DND-41 (cell line): ENCODE data around the gene PNLIP.

Experiments used
- ATAC-seq: fragments of 200-7000 bp; cut with Tn5 transposase; 3 replicates; pipeline ENCODE4 v1.9.1; 2021; ENCODE audit warnings: low read depth; ENCODE audit not compliant: insufficient read depth
- DNase-seq: peaks from one replicate; pipeline ENCODE4 v3.0.0-alpha.2; 2020
- H2AFZ ChIP-seq: 2 replicates; pipeline ENCODE4 v1.6.0; 2012; ENCODE audit warnings: low read depth, low read length
- H3K27ac ChIP-seq: 2 replicates; pipeline ENCODE4 v1.5.1; 2012; ENCODE audit warnings: low read length, inconsistent platforms
- H3K27me3 ChIP-seq: fragments of 200-600 bp; sonication (generic); 2 replicates; pipeline ENCODE4 v1.6.0; 2012; ENCODE audit warnings: low read length, mild to moderate bottlenecking, inconsistent platforms; ENCODE audit not compliant: insufficient read depth, poor library complexity
- H3K36me3 ChIP-seq: 2 replicates; pipeline ENCODE4 v1.5.1; 2012; ENCODE audit warnings: low read length, inconsistent platforms; ENCODE audit not compliant: insufficient read depth
- H3K4me1 ChIP-seq: 2 replicates; pipeline ENCODE4 v1.5.1; 2012; ENCODE audit warnings: mild to moderate bottlenecking, low read length; ENCODE audit not compliant: insufficient read depth
- H3K4me2 ChIP-seq: 2 replicates; pipeline ENCODE4 v1.6.0; 2012; ENCODE audit warnings: mild to moderate bottlenecking, moderate library complexity, low read length, inconsistent platforms; ENCODE audit not compliant: insufficient read depth
- H3K4me3 ChIP-seq, 2 experiments: fragments of 200-600 bp in 1 of 2; shearing (Covaris generic) in 1 of 2; 2 replicates each; pipeline ENCODE4 v1.5.1; 2012 to 2016; ENCODE audit warnings: inconsistent platforms in 2 of 2, low read length in 2 of 2, mild to moderate bottlenecking in 2 of 2, low read depth in 1 of 2, moderate library complexity in 1 of 2
- H3K79me2 ChIP-seq: 2 replicates; pipeline ENCODE4 v1.6.0; 2012; ENCODE audit warnings: low read length, inconsistent platforms; ENCODE audit not compliant: insufficient read depth
- H3K9ac ChIP-seq: 2 replicates; pipeline ENCODE4 v1.6.0; 2012; ENCODE audit warnings: low read depth, mild to moderate bottlenecking, inconsistent platforms, low read length, moderate library complexity
- H3K9me3 ChIP-seq: 2 replicates; pipeline ENCODE4 v1.5.1; 2012; ENCODE audit warnings: low read length, moderate library complexity, mild to moderate bottlenecking, inconsistent platforms; ENCODE audit not compliant: insufficient read depth, severe bottlenecking
- H4K20me1 ChIP-seq: 2 replicates; pipeline ENCODE4 v1.6.0; 2012; ENCODE audit warnings: low read length; ENCODE audit not compliant: insufficient read depth
- CTCF ChIP-seq: IDR thresholded peaks from 2 replicates; pipeline ENCODE4 v1.5.1; 2012; ENCODE audit warnings: borderline replicate concordance, low read length, moderate library complexity, mild to moderate bottlenecking; ENCODE audit not compliant: poor library complexity, severe bottlenecking; ENCODE audit errors: extremely low read depth
- EZH2 ChIP-seq: IDR thresholded peaks from 3 replicates; pipeline ENCODE4 v1.6.1; 2012; ENCODE audit warnings: borderline replicate concordance, low read depth, mild to moderate bottlenecking, moderate library complexity, low read length, inconsistent platforms; ENCODE audit not compliant: severe bottlenecking

PNLIP gene

GRCh38 chr10:116540814-116541213, 4.9 kb upstream of the PNLIP start:
- H3K4me1 ChIP-seq, result no peaks in the 10 kb centered on the region
- H3K79me2 ChIP-seq, result no peaks in the 10 kb centered on the region
- H3K36me3 ChIP-seq, result no peaks in the 10 kb centered on the region
- DNase-seq (no peak), ATAC-seq (no peak)
- H2AFZ ChIP-seq, result no peak overlapping the region
- no peak for TF ChIP-seq EZH2
- no peak for TF ChIP-seq CTCF
- H3K27ac ChIP-seq, result no peak overlapping the region
- no peak overlapping the region for H3K4me3 ChIP-seq
- H4K20me1 ChIP-seq, result no peaks in the 10 kb centered on the region
- no peaks in the 10 kb centered on the region for H3K27me3 ChIP-seq
- H3K4me2 ChIP-seq, result no peak overlapping the region
- no peaks in the 10 kb centered on the region for H3K9me3 ChIP-seq
- H3K9ac ChIP-seq, result no peak overlapping the region

- no peak overlapping the region for H3K4me2 ChIP-seq
- no peaks in the 10 kb centered on the region for H3K4me1 ChIP-seq
- ATAC-seq (no peak), DNase-seq (no peak)
- H3K9me3 ChIP-seq, result no peaks in the 10 kb centered on the region
- H3K9ac ChIP-seq, result no peak overlapping the region
- H4K20me1 ChIP-seq, result no peaks in the 10 kb centered on the region
- no peaks in the 10 kb centered on the region for H3K27me3 ChIP-seq
- H3K4me3 ChIP-seq, result no peak overlapping the region
- H2AFZ ChIP-seq, result no peak overlapping the region
- H3K79me2 ChIP-seq, result no peaks in the 10 kb centered on the region
- TF ChIP-seq EZH2 (no peak), CTCF (no peak)
- H3K36me3 ChIP-seq, result no peaks in the 10 kb centered on the region
- no peak overlapping the region for H3K27ac ChIP-seq
Observed at GRCh38 chr10:116542007-116542677, 3.6 kb upstream of the PNLIP start.

- Histone ChIP-seq H3K4me3 (no peak overlapping the region), H3K9ac (no peak overlapping the region), H3K79me2 (no peaks in the 10 kb centered on the region), H3K27me3 (no peaks in the 10 kb centered on the region), H3K4me2 (no peak overlapping the region), H3K9me3 (no peaks in the 10 kb centered on the region), H2AFZ (no peak overlapping the region), H3K36me3 (no peaks in the 10 kb centered on the region), H4K20me1 (no peaks in the 10 kb centered on the region), H3K27ac (no peak overlapping the region), H3K4me1 (no peaks in the 10 kb centered on the region)
- DNase-seq (no peak), ATAC-seq (no peak)
- TF ChIP-seq CTCF, result no peak
- TF ChIP-seq EZH2, result no peak
Observed at GRCh38 chr10:116545122-116545521, 609 bp upstream of the PNLIP start.

- Histone ChIP-seq H3K27ac (no peak overlapping the region), H3K36me3 (no peaks in the 10 kb centered on the region), H3K27me3 (no peaks in the 10 kb centered on the region), H3K79me2 (no peaks in the 10 kb centered on the region), H3K9ac (no peak overlapping the region), H3K4me3 (no peak overlapping the region), H4K20me1 (no peaks in the 10 kb centered on the region), H3K4me2 (no peak overlapping the region), H3K4me1 (no peaks in the 10 kb centered on the region), H2AFZ (no peak overlapping the region), H3K9me3 (no peaks in the 10 kb centered on the region)
- DNase-seq (no peak), ATAC-seq (no peak)
- TF ChIP-seq EZH2, result no peak
- no peak for TF ChIP-seq CTCF
Observed at GRCh38 chr10:116548301-116548700, 2.6 kb downstream of the PNLIP start.
